Islet precursor cell (in vitro differentiated cells): ENCODE measurements around the gene SLC6A11.

Experiments used
- DNase-seq: peaks from one replicate; pipeline ENCODE4 v3.0.0-alpha.2; 2018

Gene SLC6A11

GRCh38 chr3:10790713-10791112 lies 25.3 kb upstream of the SLC6A11 start:
- DNase-seq: no peak

DNA sequence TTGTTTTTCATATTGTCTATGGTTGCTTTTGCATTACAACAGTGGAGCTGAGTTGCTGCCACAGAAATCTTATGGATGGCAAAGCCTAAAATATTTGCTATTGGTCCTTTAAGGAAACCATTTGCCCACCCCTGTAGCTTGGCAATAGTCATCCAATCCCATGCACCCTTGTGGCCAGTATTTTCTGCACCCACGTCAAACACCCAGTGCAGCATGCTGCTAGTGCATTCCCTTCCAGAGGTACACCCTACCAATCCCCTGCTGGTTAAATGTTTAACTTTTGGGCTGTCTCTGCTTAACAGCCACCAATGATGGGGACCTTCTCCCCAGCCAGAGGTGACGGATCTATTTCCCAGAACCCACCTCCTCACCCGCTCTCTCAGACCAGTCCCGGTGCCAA lies 23.8 kb upstream of the SLC6A11 start:
- DNase-seq: no peak

- peak; percentile 33 for DNase-seq
Observed at GRCh38 chr3:10798600-10799367, 17.2 kb upstream of the SLC6A11 start.

GRCh38 chr3:10804183-10804648 lies 11.8 kb upstream of the SLC6A11 start:
- peak; percentile 49 for DNase-seq

GRCh38 chr3:10806006-10806405 lies 10.0 kb upstream of the SLC6A11 start:
- no peak for DNase-seq

DNA sequence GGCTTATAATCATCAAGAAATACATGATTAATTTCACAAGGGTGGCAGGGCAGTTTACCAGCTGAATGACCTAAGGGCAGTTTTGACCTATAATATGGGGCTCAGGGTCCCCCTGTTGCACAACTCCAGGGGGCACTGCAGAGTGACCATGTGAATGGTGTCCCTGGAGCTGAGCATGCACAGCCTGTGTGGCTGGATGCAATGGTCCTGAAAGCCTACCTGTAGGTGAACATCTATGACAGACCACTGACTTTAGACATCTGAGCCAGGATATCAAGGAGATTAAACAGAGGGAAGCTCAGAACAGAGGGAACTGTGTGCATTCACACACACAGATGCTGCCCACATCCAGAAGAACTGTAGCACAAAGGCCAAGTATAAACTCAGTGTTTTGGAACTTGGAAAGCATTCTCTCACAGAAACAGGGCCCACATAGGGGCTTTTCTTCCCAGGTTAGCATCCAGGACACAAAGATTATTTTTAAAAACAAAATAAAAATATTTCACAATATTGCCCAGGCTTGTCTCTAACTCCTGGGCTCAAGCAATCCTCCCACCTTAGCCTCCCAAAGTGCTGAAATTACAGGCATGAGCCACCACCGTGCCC lies 7.8 kb upstream of the SLC6A11 start:
- DNase-seq: peak; percentile 16

DNA sequence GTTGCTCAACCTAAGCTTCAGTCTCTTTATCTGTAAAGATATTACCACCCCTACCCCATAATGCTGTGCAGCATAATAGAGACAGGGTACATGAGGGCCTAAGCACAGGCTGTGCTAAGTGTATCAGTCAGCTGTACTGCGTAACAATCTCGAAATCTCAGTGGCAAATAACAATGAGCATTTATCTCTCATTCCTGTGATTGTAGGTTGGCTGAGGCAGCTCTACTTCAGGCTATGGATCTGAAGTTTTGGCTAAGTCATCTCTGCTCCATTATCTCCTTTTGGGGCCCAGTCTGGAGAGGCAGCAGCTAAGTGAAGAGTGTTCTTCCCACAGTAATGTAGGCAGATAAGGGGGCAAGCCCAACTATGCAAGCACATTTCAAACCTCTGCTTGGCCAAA lies 7.1 kb upstream of the SLC6A11 start:
- DNase-seq: no peak

GRCh38 chr3:10810376-10810775 lies 5.7 kb upstream of the SLC6A11 start:
- DNase-seq: peak; percentile 37

DNA sequence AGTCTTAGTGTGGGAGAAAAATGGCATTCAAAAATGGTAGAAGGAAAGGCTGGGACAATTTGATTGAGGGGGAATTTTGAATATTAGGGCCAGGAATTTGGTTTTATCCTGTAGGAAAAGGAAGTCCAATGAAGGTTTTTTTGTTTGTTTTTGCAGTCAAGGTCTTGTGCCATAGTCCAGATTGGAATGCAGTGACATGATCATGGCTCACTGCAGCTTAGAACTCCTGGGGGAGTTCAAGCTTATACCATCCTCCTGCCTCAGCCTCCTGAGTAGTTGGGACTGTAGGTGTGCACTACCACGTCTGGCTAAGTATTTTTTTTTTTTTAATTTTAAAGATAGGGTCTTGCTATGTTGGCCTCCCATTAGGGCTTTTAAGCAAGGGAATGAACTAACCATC lies 2.6 kb upstream of the SLC6A11 start:
- peak; percentile 8 for DNase-seq

GRCh38 chr3:10814623-10815022 lies 1.4 kb upstream of the SLC6A11 start:
- peak; percentile 32 for DNase-seq

GRCh38 chr3:10815487-10815886 lies 541 bp upstream of the SLC6A11 start:
- DNase-seq: peak; percentile 34

DNA sequence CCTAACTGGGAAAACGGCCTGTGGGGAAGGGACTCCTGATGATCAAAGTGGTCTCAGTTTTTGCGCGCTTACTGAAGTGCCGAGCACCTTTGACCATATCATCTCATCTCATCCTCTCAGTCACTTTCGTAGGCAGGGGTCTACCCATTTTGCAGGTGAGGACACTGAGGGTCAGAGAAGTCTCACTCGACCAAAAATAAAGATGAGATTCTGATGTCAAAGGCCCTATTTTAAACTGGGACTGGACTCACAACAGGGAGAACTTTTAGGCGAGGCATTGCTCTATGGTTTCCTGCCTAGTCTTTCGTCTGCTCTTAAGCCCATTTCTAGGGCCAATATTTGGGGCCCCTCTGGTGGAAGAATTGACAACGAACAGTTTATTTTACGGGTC lies 830 bp downstream of the SLC6A11 start:
- no peak for DNase-seq

- peak; percentile 53 for DNase-seq
Observed at GRCh38 chr3:10817506-10817905, 1.5 kb downstream of the SLC6A11 start.

DNA sequence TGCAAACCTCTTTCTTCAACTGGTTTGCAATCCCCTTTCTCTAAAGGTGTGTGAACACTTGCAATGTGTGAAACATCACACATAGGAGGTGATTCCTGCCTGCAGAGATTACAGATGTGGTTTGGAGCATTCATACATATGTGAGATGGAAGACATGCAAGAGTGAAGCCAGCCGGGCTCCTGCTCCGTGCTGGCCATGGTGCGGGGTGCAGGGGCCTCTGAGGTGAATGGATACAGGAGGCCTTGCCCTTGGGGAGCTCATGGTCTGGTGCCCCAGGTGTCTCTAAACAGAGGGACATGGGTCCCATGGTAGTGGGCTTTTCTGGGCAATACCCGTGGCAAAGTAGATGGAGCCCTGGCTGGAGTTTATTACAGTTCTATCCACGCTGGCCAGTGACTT lies 6.0 kb downstream of the SLC6A11 start:
- peak; percentile 28 for DNase-seq

GRCh38 chr3:10822708-10823515 lies 6.9 kb downstream of the SLC6A11 start:
- peak; percentile 30 for DNase-seq

- no peak for DNase-seq
Observed at GRCh38 chr3:10823516-10823818, 7.4 kb downstream of the SLC6A11 start.

- DNase-seq: no peak
Observed at GRCh38 chr3:10824468-10824867, 8.4 kb downstream of the SLC6A11 start.

- DNase-seq: no peak
Observed at GRCh38 chr3:10833855-10834414, 17.9 kb downstream of the SLC6A11 start.

- no peak for DNase-seq
Observed at GRCh38 chr3:10834951-10835350, 18.9 kb downstream of the SLC6A11 start.

DNA sequence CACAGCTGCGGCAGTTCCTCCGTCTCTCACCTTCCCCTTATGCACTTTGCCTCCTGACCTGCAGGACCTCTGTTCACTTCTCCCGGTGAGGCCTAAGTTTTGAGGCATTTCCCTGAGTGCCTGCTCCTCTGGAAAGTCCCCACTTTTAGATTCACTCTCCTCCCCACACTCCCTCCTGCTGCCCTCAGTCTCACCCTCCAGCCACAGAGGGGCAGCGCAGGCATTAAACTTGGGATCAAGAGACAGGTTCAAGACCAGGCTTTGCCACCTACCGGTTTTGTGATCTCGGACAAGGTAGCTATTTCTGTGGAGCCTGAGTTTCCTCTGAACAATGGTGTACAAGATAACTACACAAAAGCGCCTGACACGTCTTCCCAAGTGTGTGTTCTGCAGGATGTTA lies 19.4 kb downstream of the SLC6A11 start:
- no peak for DNase-seq

DNA sequence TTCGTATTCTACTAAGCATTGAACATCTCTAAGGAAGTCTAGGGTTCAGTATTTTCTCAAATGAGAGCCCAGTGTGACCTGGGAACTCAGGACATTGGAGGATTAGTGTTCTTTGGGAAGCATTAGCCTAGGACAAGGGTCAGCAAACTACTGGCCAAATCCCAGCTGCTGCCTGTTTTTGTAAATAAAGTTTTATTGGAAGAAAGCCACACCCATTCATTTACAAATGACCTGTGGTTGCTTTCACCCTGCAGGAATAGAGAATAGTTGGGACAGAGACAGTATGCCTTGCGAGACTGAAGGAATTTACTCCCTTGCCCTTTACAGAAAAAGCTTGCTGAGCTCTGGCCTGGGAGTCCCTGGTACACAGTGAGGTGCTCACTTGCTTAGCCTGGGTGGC lies 20.6 kb downstream of the SLC6A11 start:
- no peak for DNase-seq

- no peak for DNase-seq
Observed at GRCh38 chr3:10837849-10838248, 21.8 kb downstream of the SLC6A11 start.

DNA sequence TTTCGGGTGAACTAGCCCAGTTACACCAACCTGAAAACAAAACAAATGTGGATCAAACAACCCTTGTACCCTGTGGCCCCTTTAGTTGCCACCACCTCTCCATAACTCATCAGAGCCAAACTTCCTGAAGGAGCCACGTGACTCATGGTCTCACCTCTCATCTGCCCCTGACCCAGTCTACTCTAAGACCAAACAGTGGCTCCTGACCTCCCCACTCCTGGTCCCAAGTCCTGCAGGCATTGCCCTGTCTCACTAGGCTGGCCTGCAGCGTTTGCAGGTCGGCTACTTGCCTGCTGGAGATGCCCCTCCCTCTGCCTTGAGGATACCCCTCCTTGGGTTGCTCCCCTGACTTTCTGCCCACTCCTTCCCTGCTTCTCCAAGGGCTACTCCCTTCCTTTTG lies 23.1 kb downstream of the SLC6A11 start:
- DNase-seq: no peak

DNA sequence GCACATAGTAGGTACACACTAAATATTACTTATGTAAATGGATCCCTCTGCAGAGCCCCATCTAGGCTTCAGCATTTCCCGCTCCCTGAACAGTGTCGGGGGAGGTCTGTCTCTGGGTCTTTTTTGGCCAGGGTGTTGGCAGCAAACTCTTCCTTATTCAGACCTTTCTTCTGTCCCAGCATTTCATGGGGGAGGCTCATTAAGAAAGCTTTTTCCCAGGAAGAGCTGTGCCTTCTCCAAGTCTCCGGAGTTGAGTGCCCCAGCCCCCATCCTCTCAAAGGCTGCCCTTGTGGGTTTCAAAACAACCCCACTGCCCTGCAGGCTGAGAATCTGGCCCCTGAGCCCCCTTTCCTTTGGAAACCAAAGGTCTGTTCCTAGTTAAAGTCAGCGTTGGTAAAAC lies 25.1 kb downstream of the SLC6A11 start:
- no peak for DNase-seq
